ENCODE results near the gene HDAC11. TPM values are rescaled to one million over a fixed set of nuclear protein-coding genes. Genes with fewer than 3 reads are reported as not detected.

HDAC11 gene
- total and polyA plus RNA-seq, 10 of the 15 experiments (the other 5 are each of a cell fraction or from before 2014, with no cell fraction given): 0.04 to 0.76 (median 0.22) TPM; not detected in 1

DNA sequence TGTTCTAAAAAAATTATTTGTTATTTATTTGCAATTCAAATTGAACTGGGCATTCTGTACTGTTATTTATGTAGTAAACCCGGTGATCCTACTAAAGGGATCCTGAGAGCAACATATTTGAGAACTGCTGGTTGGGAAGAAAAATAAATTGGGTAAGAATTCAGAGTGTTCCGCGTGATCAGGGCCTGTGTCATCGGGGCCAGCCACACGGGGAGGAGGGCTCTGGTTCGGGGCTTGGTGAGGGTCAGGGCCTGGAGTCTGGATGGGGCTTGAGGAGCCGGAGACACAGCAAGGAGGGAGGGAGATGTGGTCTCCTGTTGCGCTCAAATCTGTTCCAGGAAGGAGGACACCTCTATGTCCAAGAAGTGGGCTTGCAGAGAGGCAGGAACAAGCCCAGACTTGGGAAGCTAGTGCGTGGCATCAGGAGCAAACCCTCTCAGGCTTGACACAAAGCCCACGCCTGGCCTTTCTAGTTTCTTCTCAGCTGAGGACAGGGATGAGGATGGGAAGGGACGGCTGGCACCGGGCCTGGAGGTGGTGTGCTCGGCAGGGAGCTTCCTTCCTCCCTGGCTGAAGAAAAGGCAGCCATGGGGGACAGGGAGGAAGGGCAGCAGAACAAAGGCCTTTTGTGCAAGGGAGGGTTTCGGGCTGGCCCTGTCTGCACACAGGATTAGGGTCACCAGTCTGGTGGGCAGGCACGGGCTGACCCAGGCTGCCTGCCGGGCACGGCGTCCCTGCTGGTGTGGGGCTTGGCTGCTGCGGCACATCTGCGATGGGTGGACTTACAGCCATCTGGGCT is 45.9 kb downstream of the HDAC11 start:
- Histone ChIP-seq H3K27me3 (replicated peaks in 1 of 2; ENCODE audit: control insufficient read depth in 2 of 2, insufficient read depth in 2 of 2, low read length in 1 of 2) (peaks cover 1 to 2% of the 10 kb centered on the region in 2 experiments; a peak in 2 of 4 replicates), H3K4me1 (ENCODE audit: control insufficient read depth, insufficient read depth, low read length) (no peaks in the 10 kb centered on the region), H3K36me3 (ENCODE audit: control insufficient read depth in 2 of 2, insufficient read depth in 2 of 2, low read length in 1 of 2) (no peaks in the 10 kb centered on the region), H3K4me3 (no peak overlapping the region), H3K4me2 (ENCODE audit: control insufficient read depth, insufficient read depth) (no peak overlapping the region), H3K27ac (ENCODE audit: control insufficient read depth, insufficient read depth) (no peak overlapping the region), H3K9ac (ENCODE audit: control insufficient read depth, insufficient read depth, low read length) (no peak overlapping the region), H4K20me1 (ENCODE audit: control insufficient read depth, insufficient read depth) (no peaks in the 10 kb centered on the region), H2AFZ (ENCODE audit: control insufficient read depth, low read depth, low read length) (no peak overlapping the region), H3K9me3 (replicated peaks; ENCODE audit: control insufficient read depth, insufficient read depth, low read length) (no peaks in the 10 kb centered on the region; the same call in 2 of the 3 replicates), H3K79me2 (ENCODE audit: control insufficient read depth, insufficient read depth, low read length) (no peaks in the 10 kb centered on the region)
- BruUV-seq (replicated peaks): no TSS peak
- ChIA-PET RAD21 (ENCODE audit: unreplicated experiment) (no interaction called here), POLR2A (no interaction called here), SMC1A (ENCODE audit: uncharacterized antibody, unreplicated experiment) (no interaction called here), CTCF (interaction anchor here (0.7 kb wide), 1 partner anchor 200 kb away, joined by 3 read pairs; no protein-coding TSS in a partner anchor)
- DNase-seq (ENCODE audit: low read depth, low spot score) (no peak), ATAC-seq (no peak), FAIRE-seq (no peak)
- WGBS (ENCODE audit: insufficient coverage, insufficient replicate concordance, low lambda C conversion rate, missing lambda C conversion rate): 40% methylated on average over 20 of the region's 20 CpGs
- in situ Hi-C loops (cut with MboI): no loop called here
- intact Hi-C loops (cut with micrococcal nuclease; ENCODE audit: unreplicated experiment): no loop called here
- TF ChIP-seq TBL1XR1 (IDR thresholded peaks at IDR 0.05; ENCODE audit: low read depth, low read length): no peak
- TF ChIP-seq FOS (IDR thresholded peaks at IDR 0.05; ENCODE audit: borderline replicate concordance, extremely low read depth, insufficient read length): no peak
- TF ChIP-seq IRF3 (IDR thresholded peaks at IDR 0.05): no peak
- TF ChIP-seq SPI1 (IDR thresholded peaks at IDR 0.05; ENCODE audit: borderline replicate concordance, insufficient read depth, low read depth, low read length): no peak
- TF ChIP-seq CEBPZ (IDR thresholded peaks at IDR 0.05; ENCODE audit: low read depth, low read length): no peak
- TF ChIP-seq, protein P1, sequence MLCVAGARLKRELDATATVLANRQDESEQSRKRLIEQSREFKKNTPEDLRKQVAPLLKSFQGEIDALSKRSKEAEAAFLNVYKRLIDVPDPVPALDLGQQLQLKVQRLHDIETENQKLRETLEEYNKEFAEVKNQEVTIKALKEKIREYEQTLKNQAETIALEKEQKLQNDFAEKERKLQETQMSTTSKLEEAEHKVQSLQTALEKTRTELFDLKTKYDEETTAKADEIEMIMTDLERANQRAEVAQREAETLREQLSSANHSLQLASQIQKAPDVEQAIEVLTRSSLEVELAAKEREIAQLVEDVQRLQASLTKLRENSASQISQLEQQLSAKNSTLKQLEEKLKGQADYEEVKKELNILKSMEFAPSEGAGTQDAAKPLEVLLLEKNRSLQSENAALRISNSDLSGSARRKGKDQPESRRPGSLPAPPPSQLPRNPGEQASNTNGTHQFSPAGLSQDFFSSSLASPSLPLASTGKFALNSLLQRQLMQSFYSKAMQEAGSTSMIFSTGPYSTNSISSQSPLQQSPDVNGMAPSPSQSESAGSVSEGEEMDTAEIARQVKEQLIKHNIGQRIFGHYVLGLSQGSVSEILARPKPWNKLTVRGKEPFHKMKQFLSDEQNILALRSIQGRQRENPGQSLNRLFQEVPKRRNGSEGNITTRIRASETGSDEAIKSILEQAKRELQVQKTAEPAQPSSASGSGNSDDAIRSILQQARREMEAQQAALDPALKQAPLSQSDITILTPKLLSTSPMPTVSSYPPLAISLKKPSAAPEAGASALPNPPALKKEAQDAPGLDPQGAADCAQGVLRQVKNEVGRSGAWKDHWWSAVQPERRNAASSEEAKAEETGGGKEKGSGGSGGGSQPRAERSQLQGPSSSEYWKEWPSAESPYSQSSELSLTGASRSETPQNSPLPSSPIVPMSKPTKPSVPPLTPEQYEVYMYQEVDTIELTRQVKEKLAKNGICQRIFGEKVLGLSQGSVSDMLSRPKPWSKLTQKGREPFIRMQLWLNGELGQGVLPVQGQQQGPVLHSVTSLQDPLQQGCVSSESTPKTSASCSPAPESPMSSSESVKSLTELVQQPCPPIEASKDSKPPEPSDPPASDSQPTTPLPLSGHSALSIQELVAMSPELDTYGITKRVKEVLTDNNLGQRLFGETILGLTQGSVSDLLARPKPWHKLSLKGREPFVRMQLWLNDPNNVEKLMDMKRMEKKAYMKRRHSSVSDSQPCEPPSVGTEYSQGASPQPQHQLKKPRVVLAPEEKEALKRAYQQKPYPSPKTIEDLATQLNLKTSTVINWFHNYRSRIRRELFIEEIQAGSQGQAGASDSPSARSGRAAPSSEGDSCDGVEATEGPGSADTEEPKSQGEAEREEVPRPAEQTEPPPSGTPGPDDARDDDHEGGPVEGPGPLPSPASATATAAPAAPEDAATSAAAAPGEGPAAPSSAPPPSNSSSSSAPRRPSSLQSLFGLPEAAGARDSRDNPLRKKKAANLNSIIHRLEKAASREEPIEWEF (IDR thresholded peaks at IDR 0.05; ENCODE audit: insufficient replicate concordance, low read depth, low read length): no peak
- TF ChIP-seq CREB1 (IDR thresholded peaks at IDR 0.05; ENCODE audit: low read depth): no peak
- TF ChIP-seq RBBP5 (conservative IDR thresholded peaks at IDR 0.05): no peak
